Hepatocyte (in vitro differentiated cells): Measurements from ENCODE around the gene RETSAT.

Experiments used
- CTCF ChIP-seq: fragments of 200-600 bp; sonication (generic); IDR thresholded peaks from 2 replicates; pipeline ENCODE4 v1.5.1; 2016; ENCODE audit warnings: antibody characterized with exemption, mild to moderate bottlenecking; ENCODE audit not compliant: poor library complexity
- EZH2 ChIP-seq: fragments of 200-600 bp; sonication (generic); IDR thresholded peaks from 2 replicates; pipeline ENCODE4 v1.6.1; 2016; ENCODE audit warnings: antibody characterized with exemption, mild to moderate bottlenecking, borderline replicate concordance
- EZH2phosphoT487 ChIP-seq: fragments of 200-600 bp; sonication (generic); IDR thresholded peaks from one replicate; pipeline ENCODE4 v1.6.1; 2018; ENCODE audit warnings: antibody characterized with exemption, mild to moderate bottlenecking, low read depth, moderate library complexity; ENCODE audit not compliant: unreplicated experiment, severe bottlenecking

GRCh38 chr2:85312404-85312803 is 41.9 kb downstream of the RETSAT start:
- TF ChIP-seq CTCF (no peak), EZH2 (no peak), EZH2phosphoT487 (no peak)
